H1 (cell line): ENCODE data around the gene SPN. TPM values are rescaled to one million over a fixed set of nuclear protein-coding genes. Genes with fewer than 3 reads are reported as not detected.

Experiments used
- CTCF ChIA-PET: fragments of 300-600 bp; sonication (Branson Sonifier 250); formaldehyde crosslinking; loops from one replicate; lab custom pipeline; 2021; ENCODE audit not compliant: partially characterized antibody; lab: Charles Lee
- POLR2A ChIA-PET: fragments of 300-600 bp; sonication (Branson Sonifier 250); formaldehyde crosslinking; loops from one replicate; lab custom pipeline; 2021; ENCODE audit warnings: inconsistent platforms; ENCODE audit not compliant: partially characterized antibody; lab: Charles Lee
- DNase-seq, 2 experiments: peaks; one replicate each; pipeline versions ENCODE4 v3.0.0 to v3.0.0-alpha.2; 2010 to 2022; ENCODE audit warnings: low spot score in 2 of 2, low read depth in 1 of 2, mixed read lengths in 1 of 2
- FAIRE-seq: peaks from 2 replicates; lab custom pipeline; 2011; peaks lifted over from hg19 to GRCh38; lab: Jason Lieb, UNC
- H2AFZ ChIP-seq: 2 replicates; pipeline ENCODE4 v1.8.1; 2012; ENCODE audit warnings: low read length, inconsistent platforms
- H2AK5ac ChIP-seq: 2 replicates; pipeline ENCODE4 v1.6.1; 2013; ENCODE audit warnings: low read depth, low read length
- H2BK120ac ChIP-seq: replicated peaks from 2 replicates; pipeline ENCODE3; 2013; ENCODE audit warnings: low read depth, low read length, inconsistent platforms
- H2BK12ac ChIP-seq: 2 replicates; pipeline ENCODE4 v1.6.1; 2013; ENCODE audit warnings: low read depth, low read length
- H2BK15ac ChIP-seq: 2 replicates; pipeline ENCODE4 v1.6.1; 2013; ENCODE audit warnings: low read length
- H2BK20ac ChIP-seq: 2 replicates; pipeline ENCODE4 v1.6.1; 2013; ENCODE audit warnings: low read length
- H2BK5ac ChIP-seq: 2 replicates; pipeline ENCODE4 v1.6.1; 2013; ENCODE audit warnings: low read depth, low read length
- H3K14ac ChIP-seq: 2 replicates; pipeline ENCODE4 v1.6.1; 2013; ENCODE audit warnings: inconsistent platforms; ENCODE audit not compliant: insufficient read length
- H3K18ac ChIP-seq: 2 replicates; pipeline ENCODE4 v1.6.1; 2013; ENCODE audit warnings: low read length; ENCODE audit errors: extremely low read depth
- H3K23ac ChIP-seq: 2 replicates; pipeline ENCODE4 v1.6.1; 2013; ENCODE audit warnings: inconsistent platforms; ENCODE audit not compliant: insufficient read length
- H3K23me2 ChIP-seq: 2 replicates; pipeline ENCODE4 v1.6.1; 2013; ENCODE audit warnings: low read depth, low read length
- H3K27ac ChIP-seq: 2 replicates; pipeline ENCODE4 v1.6.1; 2011; ENCODE audit warnings: low read depth, low read length, inconsistent platforms
- H3K27me3 ChIP-seq, 4 experiments: replicated peaks in 1 of 4; 1 replicate in 1 of 4; 2 replicates in 3 of 4; pipeline versions ENCODE4 v1.6.1 to v1.8.1; 2011 to 2013; ENCODE audit warnings: low read length in 3 of 4, mild to moderate bottlenecking in 3 of 4, inconsistent platforms in 2 of 4, mixed read lengths in 2 of 4, moderate library complexity in 1 of 4; ENCODE audit not compliant: control insufficient read depth in 3 of 4, insufficient read depth in 3 of 4; ENCODE audit errors: extremely low read depth in 1 of 4
- H3K36me3 ChIP-seq, 4 experiments: 2 replicates each; pipeline versions ENCODE4 v1.6.1 to v1.8.1; 2011 to 2013; ENCODE audit warnings: mild to moderate bottlenecking in 4 of 4, low read length in 3 of 4, moderate library complexity in 2 of 4, control low read depth in 1 of 4, inconsistent platforms in 1 of 4; ENCODE audit not compliant: insufficient read depth in 4 of 4, control insufficient read depth in 2 of 4
- H3K4ac ChIP-seq: replicated peaks from 2 replicates; pipeline ENCODE3; 2013; ENCODE audit warnings: low read length, low read depth, mixed read lengths, inconsistent platforms; ENCODE audit not compliant: insufficient read length
- H3K4me1 ChIP-seq, 4 experiments: replicated peaks in 1 of 4; 1 replicate in 1 of 4; 2 replicates in 3 of 4; pipeline versions ENCODE4 v1.6.1 to v1.8.1; 2011 to 2013; ENCODE audit warnings: low read length in 3 of 4, inconsistent platforms in 2 of 4, mixed read lengths in 1 of 4; ENCODE audit not compliant: insufficient read depth in 4 of 4, control insufficient read depth in 3 of 4
- H3K4me2 ChIP-seq, 2 experiments: 2 replicates each; pipeline versions ENCODE4 v1.6.1 to v1.8.1; 2011 to 2013; ENCODE audit warnings: low read depth in 2 of 2, low read length in 2 of 2, control low read depth in 1 of 2, inconsistent platforms in 1 of 2, mild to moderate bottlenecking in 1 of 2; ENCODE audit not compliant: insufficient read depth in 1 of 2
- H3K4me3 ChIP-seq, 4 experiments: fragments of 200-600, 300-600 bp in 1 of 4; sonication (generic), shearing (Covaris generic), sonication (Bioruptor Twin) in 1 of 4; 2 replicates each; pipeline versions ENCODE4 v1.5.1 to v1.8.1; 2011 to 2016; ENCODE audit warnings: low read length in 4 of 4, low read depth in 3 of 4, control low read depth in 2 of 4, inconsistent platforms in 2 of 4, mild to moderate bottlenecking in 2 of 4, mixed read lengths in 1 of 4, moderate library complexity in 1 of 4; ENCODE audit not compliant: insufficient read depth in 2 of 4; ENCODE audit errors: extremely low read depth in 1 of 4
- H3K56ac ChIP-seq: replicated peaks from 2 replicates; pipeline ENCODE3; 2013; ENCODE audit warnings: low read depth, mild to moderate bottlenecking, mixed read lengths, low read length, inconsistent platforms; ENCODE audit not compliant: insufficient read length
- H3K79me1 ChIP-seq: 2 replicates; pipeline ENCODE4 v1.6.1; 2013; ENCODE audit warnings: low read depth, low read length, control low read depth
- H3K79me2 ChIP-seq, 2 experiments: 2 replicates each; pipeline versions ENCODE4 v1.6.1 to v1.8.1; 2012 to 2013; ENCODE audit warnings: low read length in 2 of 2, mild to moderate bottlenecking in 2 of 2, inconsistent platforms in 1 of 2; ENCODE audit not compliant: insufficient read depth in 2 of 2, control insufficient read depth in 1 of 2
- H3K9ac ChIP-seq, 4 experiments: replicated peaks in 1 of 4; 1 replicate in 1 of 4; 2 replicates in 3 of 4; pipeline versions ENCODE4 v1.6.1 to v1.8.1; 2011 to 2013; ENCODE audit warnings: low read depth in 3 of 4, low read length in 3 of 4, control low read depth in 2 of 4, mild to moderate bottlenecking in 2 of 4, moderate library complexity in 2 of 4, inconsistent platforms in 1 of 4; ENCODE audit errors: extremely low read depth in 1 of 4
- H3K9me3 ChIP-seq, 2 experiments: 2 replicates each; pipeline versions ENCODE4 v1.6.1 to v1.8.1; 2012 to 2013; ENCODE audit warnings: mild to moderate bottlenecking in 2 of 2, moderate library complexity in 2 of 2, control low read depth in 1 of 2, inconsistent platforms in 1 of 2, low read depth in 1 of 2, low read length in 1 of 2, mixed read lengths in 1 of 2; ENCODE audit not compliant: insufficient read depth in 2 of 2
- H4K20me1 ChIP-seq, 2 experiments: replicated peaks in 1 of 2; 2 replicates each; pipeline versions ENCODE3 to v1.8.1; 2011 to 2013; ENCODE audit warnings: inconsistent platforms in 2 of 2, low read length in 2 of 2, mild to moderate bottlenecking in 1 of 2; ENCODE audit not compliant: insufficient read depth in 2 of 2, control insufficient read depth in 1 of 2
- H4K5ac ChIP-seq: 2 replicates; pipeline ENCODE4 v1.6.1; 2013; ENCODE audit warnings: low read length, low read depth, mixed read lengths, inconsistent platforms; ENCODE audit not compliant: insufficient read length
- H4K8ac ChIP-seq: 2 replicates; pipeline ENCODE4 v1.8.0; 2013; ENCODE audit warnings: mild to moderate bottlenecking, moderate library complexity, low read length, inconsistent platforms; ENCODE audit not compliant: insufficient read depth; ENCODE audit errors: extremely low read depth
- H4K91ac ChIP-seq: replicated peaks from 2 replicates; pipeline ENCODE3; 2013; ENCODE audit warnings: low read length, mixed read lengths, inconsistent platforms; ENCODE audit not compliant: insufficient read length
- ATF2 ChIP-seq: IDR thresholded peaks from 2 replicates; pipeline ENCODE4 v1.6.1; 2012; ENCODE audit warnings: low read length, inconsistent platforms
- MAFK ChIP-seq: IDR thresholded peaks from 2 replicates; pipeline ENCODE4 v1.6.1; 2012; ENCODE audit warnings: low read depth, mild to moderate bottlenecking, improper control_type of control experiment, low read length
- WGBS, 2 experiments: shearing (Covaris generic) in 1 of 2; methylation state at CpG; one replicate each; pipeline versions ENCODE4 v1.1.6 to v1.1.7; 2013 to 2015; ENCODE audit warnings: low lambda C conversion rate in 2 of 2, mixed read lengths in 2 of 2, inconsistent platforms in 1 of 2, low coverage in 1 of 2, missing lambda C conversion rate in 1 of 2; ENCODE audit not compliant: insufficient replicate concordance in 2 of 2, insufficient coverage in 1 of 2, insufficient read length in 1 of 2; ENCODE audit errors: extremely low coverage in 1 of 2, missing lambda C conversion rate in 1 of 2; 5-methylcytosine and 5-hydroxymethylcytosine counted together
- polyA plus RNA-seq, 7 experiments: library from polyadenylated mRNA; depleted of rRNA in 3 of 7; stranded (reverse) in 5 of 7; unstranded in 2 of 7; fragments of >200 nt in 5 of 7; fragments of 200-250 nt in 2 of 7; gene quantifications; 1 replicate in 5 of 7; 2 replicates in 1 of 7; 4 replicates in 1 of 7; pipeline versions ENCODE4 v1.2.1 to v1.2.3, GENCODE V29; 2011 to 2013; ENCODE audit warnings: missing spikeins in 2 of 7, mixed read lengths in 2 of 7
- total RNA-seq: library from RNA; stranded (reverse); fragmentation: NEBNext Ultra II Directional; extraction: Animal tissue kit (Norgen Biotek cat#: 25700); gene quantifications from 2 replicates; pipeline ENCODE4 v1.2.1, GENCODE V29; 2021

SPN gene
- total and polyA plus RNA-seq, 2 of the 8 experiments (the other 6 are each of a cell fraction or from before 2014, with no cell fraction given): 1.5 to 1.8 TPM

GRCh38 chr16:29687755-29688154, 24.7 kb downstream of the SPN start:
- H3K4me2 ChIP-seq: peak overlapping the region in 1 of 2 experiments; percentile 16; a peak in 1 of 4 replicates
- no peak overlapping the region for H2BK12ac ChIP-seq
- CTCF ChIA-PET: interaction anchor here (0.7 to 3.9 kb wide), 7 partner anchors 9 to 1297 kb away, joined by 3 to 17 read pairs (median 3); no protein-coding TSS in a partner anchor
- H2BK5ac ChIP-seq: peak overlapping the region; percentile 44; the same call in 1 of the 2 replicates
- H3K23ac ChIP-seq: no peak overlapping the region
- FAIRE-seq: no peak
- no peak overlapping the region for H3K18ac ChIP-seq
- H3K79me1 ChIP-seq: peaks cover 15% of the 10 kb centered on the region
- peaks cover 2 to 10% (median 5%) of the 10 kb centered on the region in 4 experiments; a peak in 5 of 7 replicates for H3K4me1 ChIP-seq
- H3K23me2 ChIP-seq: no peaks in the 10 kb centered on the region
- no peak overlapping the region for H2BK15ac ChIP-seq
- WGBS, 2 experiments: 85% methylated on average over 2 of the region's 2 CpGs; no CpG with 5 or more reads in 1 of the 2 experiments
- H3K27ac ChIP-seq: no peak overlapping the region
- TF ChIP-seq ATF2 (no peak), MAFK (no peak)
- TF ChIP-seq, all 59 proteins: peak for 0
- POLR2A ChIA-PET: interaction anchor here (0.7 to 9.8 kb wide), 8 partner anchors 10 to 378 kb away, joined by 3 to 130 read pairs (median 7); partner anchors contain the start of genes ALDOA, KIF22 and QPRT
- no peak overlapping the region for H3K14ac ChIP-seq
- no peak overlapping the region for H3K56ac ChIP-seq
- no peaks in the 10 kb centered on the region for H3K27me3 ChIP-seq
- H4K91ac ChIP-seq: peak overlapping the region; percentile 30
- no peak overlapping the region for H4K8ac ChIP-seq
- 0 out of 8 replicates have a peak overlapping the region, but pooled peaks of 1 of the 4 experiments have one; percentile 18 for H3K4me3 ChIP-seq
- H4K5ac ChIP-seq: no peak overlapping the region
- H3K36me3 ChIP-seq: peaks cover 0 to 19% (median 4%) of the 10 kb centered on the region in 4 experiments; a peak in 3 of 8 replicates
- DNase-seq: no peak
- H4K20me1 ChIP-seq: peaks cover 0 to 11% of the 10 kb centered on the region in 2 experiments
- peaks cover 0 to 71% of the 10 kb centered on the region in 2 experiments; a peak in 2 of 4 replicates for H3K79me2 ChIP-seq
- peak overlapping the region; percentile 22 for H2BK120ac ChIP-seq
- H2AFZ ChIP-seq: no peak overlapping the region
- H3K4ac ChIP-seq: no peak overlapping the region
- H3K9me3 ChIP-seq: no peaks in the 10 kb centered on the region
- H2BK20ac ChIP-seq: no peak overlapping the region
- 0 out of 2 replicates have a peak overlapping the region, but pooled peaks have one; percentile 75 for H2AK5ac ChIP-seq
- H3K9ac ChIP-seq: no peak overlapping the region
